Fibroblast of mammary gland (primary cell): ENCODE results near the gene BCHE.

Source experiments
- DNase-seq: peaks from one replicate; pipeline ENCODE4 v3.0.0-alpha.2; 2010; ENCODE audit warnings: low read depth
- H3K4me3 ChIP-seq: 2 replicates; pipeline ENCODE4 v1.5.1; 2011; ENCODE audit warnings: low read depth, mild to moderate bottlenecking, low read length, moderate library complexity; ENCODE audit not compliant: control insufficient read depth
- TF ChIP-seq, protein P1 (sequence below): conservative IDR thresholded peaks from 2 replicates; pipeline ENCODE4 v1.5.1; 2011; ENCODE audit warnings: low read depth, low read length, inconsistent platforms; ENCODE audit not compliant: control insufficient read depth, insufficient read depth

BCHE gene

DNA sequence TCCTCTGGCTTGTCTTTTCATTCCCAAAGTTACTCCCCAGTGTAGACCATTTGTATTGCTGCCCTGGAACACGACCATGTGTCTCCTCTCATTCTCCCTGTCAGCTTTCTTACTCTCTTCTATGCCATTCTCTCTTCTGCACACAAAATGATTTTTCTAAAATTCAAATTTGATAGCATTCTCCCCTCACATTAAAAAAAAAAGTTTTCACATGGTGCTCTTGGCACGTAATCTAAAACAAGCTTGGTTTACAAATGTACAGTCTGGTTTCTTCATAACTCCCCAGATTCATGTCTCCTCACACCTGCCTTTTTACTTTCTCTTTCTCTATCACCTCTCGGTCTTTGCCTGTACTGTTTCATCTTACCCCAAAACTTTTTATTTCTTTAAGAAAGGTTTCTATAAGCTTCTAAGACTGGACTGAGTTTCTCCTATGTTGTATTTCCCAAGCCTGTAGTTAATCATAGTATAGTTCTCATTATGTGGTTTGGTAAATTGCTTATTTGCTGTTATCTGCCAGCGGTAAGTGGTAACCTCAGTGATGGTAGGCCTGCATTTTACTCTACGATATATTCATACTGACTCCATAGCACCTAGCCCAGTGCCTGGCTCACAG is 31.2 kb downstream of the BCHE start:
- peak; percentile 6 for DNase-seq
- TF ChIP-seq, protein P1, sequence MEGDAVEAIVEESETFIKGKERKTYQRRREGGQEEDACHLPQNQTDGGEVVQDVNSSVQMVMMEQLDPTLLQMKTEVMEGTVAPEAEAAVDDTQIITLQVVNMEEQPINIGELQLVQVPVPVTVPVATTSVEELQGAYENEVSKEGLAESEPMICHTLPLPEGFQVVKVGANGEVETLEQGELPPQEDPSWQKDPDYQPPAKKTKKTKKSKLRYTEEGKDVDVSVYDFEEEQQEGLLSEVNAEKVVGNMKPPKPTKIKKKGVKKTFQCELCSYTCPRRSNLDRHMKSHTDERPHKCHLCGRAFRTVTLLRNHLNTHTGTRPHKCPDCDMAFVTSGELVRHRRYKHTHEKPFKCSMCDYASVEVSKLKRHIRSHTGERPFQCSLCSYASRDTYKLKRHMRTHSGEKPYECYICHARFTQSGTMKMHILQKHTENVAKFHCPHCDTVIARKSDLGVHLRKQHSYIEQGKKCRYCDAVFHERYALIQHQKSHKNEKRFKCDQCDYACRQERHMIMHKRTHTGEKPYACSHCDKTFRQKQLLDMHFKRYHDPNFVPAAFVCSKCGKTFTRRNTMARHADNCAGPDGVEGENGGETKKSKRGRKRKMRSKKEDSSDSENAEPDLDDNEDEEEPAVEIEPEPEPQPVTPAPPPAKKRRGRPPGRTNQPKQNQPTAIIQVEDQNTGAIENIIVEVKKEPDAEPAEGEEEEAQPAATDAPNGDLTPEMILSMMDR = no peak
- no peak overlapping the region for H3K4me3 ChIP-seq

DNA sequence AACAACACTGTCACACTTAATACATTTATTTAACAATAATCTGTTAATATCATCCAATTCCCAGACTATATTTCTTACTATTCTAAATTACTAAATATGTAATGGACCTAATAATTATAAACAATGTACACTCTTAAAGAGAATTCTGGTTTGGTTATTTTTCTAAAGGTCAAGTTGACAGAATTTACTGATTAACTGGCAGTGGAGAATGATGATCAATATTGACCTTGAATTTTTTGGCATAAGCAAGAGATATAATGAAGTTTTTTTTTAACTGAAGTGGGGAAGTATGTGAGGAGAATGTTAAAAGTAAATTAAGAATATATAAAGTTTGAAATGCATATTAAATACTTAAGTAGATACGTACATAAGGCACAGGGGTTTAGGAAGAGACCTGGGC is 33.8 kb downstream of the BCHE start:
- no peak for DNase-seq
- no peak overlapping the region for H3K4me3 ChIP-seq
- TF ChIP-seq, protein P1 = no peak

DNA sequence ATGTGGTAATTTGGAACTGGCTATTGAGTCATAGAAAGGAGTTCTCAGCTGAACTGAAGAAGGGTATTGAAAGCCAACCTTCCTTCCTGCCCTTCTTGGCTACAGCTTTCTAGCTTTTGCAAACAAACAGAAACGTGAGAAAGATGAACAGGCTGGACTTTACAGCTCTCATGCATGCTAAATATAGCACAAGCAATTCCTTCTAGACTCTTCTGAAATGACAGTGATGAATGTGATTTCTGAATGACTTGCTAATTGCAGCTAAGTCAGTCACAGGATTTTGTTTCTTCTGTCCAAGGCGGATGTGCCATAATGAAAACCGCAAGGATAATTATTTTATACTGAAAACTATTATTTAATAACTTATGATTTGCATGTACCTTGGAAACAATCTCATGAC is 36.3 kb downstream of the BCHE start:
- TF ChIP-seq, protein P1 = no peak
- no peak overlapping the region for H3K4me3 ChIP-seq
- no peak for DNase-seq

DNA sequence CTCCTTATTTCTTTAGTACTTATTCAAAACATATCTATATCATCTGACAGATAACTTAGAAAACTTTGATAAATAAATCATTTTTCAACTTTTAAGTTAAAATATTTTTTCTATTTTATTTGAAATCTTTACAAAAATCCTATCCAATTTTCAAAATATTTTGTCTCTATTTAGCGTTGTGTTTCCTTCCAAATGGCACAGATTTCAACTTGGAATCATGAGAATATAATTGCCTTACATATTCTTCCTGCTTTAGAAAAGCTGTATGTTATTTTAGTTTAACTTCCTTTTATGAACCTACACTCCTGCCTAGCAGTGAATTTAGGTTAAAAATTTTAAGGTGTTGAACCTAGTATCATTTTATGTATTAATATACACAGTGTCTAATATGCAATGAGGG is 38.2 kb downstream of the BCHE start:
- TF ChIP-seq, protein P1 = no peak
- H3K4me3 ChIP-seq = no peak overlapping the region
- no peak for DNase-seq

DNA sequence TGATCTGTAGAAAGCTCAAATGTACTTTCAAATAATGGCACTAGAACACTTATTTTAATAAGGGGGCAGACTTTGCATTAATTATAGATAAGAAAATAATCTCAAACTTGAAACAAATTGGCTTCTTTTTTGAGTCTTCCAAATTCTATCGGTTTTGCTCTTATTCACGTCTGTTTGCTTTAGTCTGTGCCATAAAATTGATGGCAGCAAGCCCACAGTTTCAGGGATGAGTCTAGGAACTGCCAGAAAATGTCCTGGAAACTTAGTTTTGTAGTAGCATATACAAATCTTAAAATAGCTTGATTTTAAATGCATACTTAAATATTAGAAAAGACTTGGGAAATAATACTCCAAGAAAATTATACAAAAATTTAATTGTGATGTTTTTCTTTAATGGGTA is 39.7 kb downstream of the BCHE start:
- H3K4me3 ChIP-seq = no peak overlapping the region
- TF ChIP-seq, protein P1 = no peak
- DNase-seq = peak; percentile 1

DNA sequence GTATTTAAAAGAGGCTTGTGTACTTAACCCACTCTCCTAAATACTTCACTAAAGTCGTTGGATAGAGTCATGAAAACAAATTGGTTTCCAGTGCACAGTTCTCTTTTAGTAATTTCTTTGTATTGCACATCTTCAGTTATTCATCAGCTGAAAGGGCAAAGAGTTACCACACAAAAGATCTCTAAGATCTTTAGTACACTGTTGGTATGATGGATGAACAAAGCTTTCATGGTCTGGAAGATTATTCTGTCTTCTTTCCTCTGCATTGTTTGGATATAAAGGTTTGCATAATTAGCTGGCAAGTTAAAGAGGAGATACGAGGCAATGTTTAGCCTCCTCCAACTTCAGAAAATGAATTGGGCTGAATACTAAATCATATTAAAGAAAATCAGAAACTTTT is 40.5 kb downstream of the BCHE start:
- TF ChIP-seq, protein P1 = no peak
- DNase-seq = no peak
- no peak overlapping the region for H3K4me3 ChIP-seq

DNA sequence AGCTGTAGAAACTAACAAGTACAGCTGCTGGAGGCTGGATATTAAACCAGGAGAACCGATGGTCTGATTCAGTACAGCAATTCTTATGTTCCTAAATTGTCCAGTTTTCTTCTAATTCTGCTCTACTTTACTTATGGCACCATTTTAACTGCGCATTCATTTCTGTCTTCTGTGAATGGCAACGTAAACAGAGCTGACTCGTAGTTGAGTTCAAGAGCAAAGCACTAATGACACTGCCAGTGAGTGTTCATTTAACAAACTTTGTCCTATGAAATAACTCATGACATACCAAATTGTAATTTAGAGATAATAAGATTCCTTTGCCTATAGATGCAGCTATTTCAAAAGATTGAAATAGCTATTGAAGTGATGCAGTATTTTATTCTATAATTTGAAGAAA is 48.7 kb downstream of the BCHE start:
- H3K4me3 ChIP-seq = no peak overlapping the region
- DNase-seq = no peak
- TF ChIP-seq, protein P1 = no peak
